Measurements from ENCODE around the gene ARMC10.
"Not testable (repeated sequence)": the region's sequence is repeated elsewhere in the genome, so short reads cannot be mapped to it uniquely, and the experiment has no call there.

ARMC10 gene

GRCh38 chr7:103079836-103080235 lies 4.9 kb downstream of the ARMC10 start:
- no peak for DNase-seq

DNA sequence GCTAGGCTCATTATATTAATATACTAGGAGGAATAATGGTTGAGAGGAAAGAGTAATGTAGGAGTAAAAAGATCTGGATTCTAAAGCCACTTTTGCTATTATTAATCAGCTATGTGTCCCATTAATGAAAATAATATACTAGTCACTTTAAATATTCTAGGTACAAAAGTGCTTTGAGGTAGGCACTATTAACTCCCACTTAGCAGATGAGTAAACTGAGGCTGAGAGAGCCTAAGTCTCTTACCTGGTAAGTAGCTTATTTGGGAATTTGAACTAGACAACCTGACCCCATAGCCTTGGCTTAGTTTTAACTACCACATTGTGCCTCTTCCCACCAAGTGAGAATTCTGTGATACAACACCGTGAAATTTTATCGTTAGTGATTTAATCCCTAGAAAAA lies 6.0 kb downstream of the ARMC10 start:
- DNase-seq: no peak

GRCh38 chr7:103082497-103082896 lies 7.6 kb downstream of the ARMC10 start:
- no peak for DNase-seq

DNA sequence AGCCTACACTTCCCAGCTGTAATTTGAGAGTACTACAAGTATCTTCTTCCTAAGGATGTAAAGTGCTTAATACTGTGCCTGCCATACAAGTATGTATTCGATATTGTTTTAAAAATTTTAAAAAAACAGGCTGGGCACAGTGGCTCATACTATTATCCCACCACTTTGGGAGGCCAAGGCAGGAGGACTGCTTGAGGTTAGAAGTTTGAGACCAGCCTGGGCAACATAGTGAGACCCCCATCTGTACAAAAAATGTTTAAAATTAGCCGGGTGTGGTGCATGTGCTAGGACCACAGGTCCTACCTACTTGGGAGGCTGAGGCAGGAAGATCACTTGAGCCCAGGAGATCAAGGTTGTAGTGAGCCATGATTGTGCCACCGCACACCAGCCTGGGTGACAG lies 8.3 kb downstream of the ARMC10 start:
- no peak for DNase-seq

- DNase-seq: not testable (repeated sequence)
Measured at GRCh38 chr7:103092321-103092720, 17.4 kb downstream of the ARMC10 start.

- no peak for DNase-seq
Measured at GRCh38 chr7:103093429-103093828, 18.5 kb downstream of the ARMC10 start.

GRCh38 chr7:103094102-103094501 lies 19.2 kb downstream of the ARMC10 start:
- no peak for DNase-seq

DNA sequence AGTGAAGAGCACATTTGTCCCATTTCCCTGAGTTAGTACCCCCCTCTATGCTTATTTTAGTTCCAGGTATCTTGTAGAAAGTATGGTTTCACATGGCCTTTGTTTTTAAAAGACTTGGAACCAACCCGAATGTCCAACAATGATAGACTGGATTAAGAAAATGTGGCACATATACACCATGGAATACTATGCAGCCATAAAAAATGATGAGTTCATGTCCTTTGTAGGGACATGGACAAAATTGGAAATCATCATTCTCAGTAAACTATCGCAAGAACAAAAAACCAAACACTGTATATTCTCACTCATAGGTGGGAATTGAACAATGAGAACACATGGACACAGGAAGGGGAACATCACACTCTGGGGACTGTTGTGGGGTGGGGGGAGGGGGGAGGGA lies 20.6 kb downstream of the ARMC10 start:
- DNase-seq: not testable (repeated sequence)

- no peak for DNase-seq
Measured at GRCh38 chr7:103097041-103097440, 22.1 kb downstream of the ARMC10 start.

DNA sequence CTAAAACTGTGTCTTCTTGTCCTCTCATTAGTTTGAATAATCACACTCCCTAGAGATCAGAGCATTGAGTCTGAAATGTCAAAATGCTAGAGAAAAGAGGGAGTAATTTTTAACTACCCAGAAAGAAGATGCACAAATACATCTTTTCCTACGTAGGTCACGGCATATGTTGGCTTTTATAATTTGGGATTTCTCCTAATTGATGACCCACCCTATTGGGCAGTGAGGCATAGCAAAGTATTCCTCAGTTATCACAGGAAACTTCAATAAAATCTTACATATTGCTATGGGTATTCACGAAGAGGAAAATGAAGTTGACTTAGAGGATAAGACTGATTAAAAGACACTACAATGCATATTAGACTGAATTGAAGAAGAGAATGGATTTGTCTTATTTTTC lies 25.4 kb downstream of the ARMC10 start:
- DNase-seq: no peak

GRCh38 chr7:103101543-103101942 lies 26.6 kb downstream of the ARMC10 start:
- no peak for DNase-seq

- DNase-seq: no peak
Measured at GRCh38 chr7:103106005-103106702, 31.2 kb downstream of the ARMC10 start.

GRCh38 chr7:103106703-103107070 lies 31.7 kb downstream of the ARMC10 start:
- DNase-seq: not testable (repeated sequence)

DNA sequence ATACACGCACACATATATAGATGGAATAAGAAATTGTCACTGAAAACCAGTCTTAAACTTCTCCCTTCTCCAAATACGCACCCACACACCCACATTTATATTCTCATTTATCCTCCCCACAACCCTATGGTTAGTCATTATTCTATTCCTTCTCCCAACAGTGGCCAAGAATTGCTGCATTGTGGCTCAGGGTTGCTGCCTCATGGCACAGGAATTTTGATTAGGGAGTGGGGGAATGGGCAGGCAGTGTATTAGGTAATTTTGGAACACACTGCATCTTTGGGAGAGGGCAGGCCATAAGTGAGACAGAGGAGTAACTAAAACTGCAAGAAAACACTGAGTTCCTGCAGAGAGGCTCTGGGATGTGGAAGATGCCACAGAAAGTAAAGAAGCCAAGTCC lies 38.2 kb downstream of the ARMC10 start:
- no peak for DNase-seq

- DNase-seq: no peak
Measured at GRCh38 chr7:103114576-103115008, 39.7 kb downstream of the ARMC10 start.

- no peak for DNase-seq
Measured at GRCh38 chr7:103115771-103116170, 40.8 kb downstream of the ARMC10 start.

GRCh38 chr7:103116511-103116910 lies 41.6 kb downstream of the ARMC10 start:
- DNase-seq: no peak

GRCh38 chr7:103116991-103117390 lies 42.1 kb downstream of the ARMC10 start:
- no peak for DNase-seq

DNA sequence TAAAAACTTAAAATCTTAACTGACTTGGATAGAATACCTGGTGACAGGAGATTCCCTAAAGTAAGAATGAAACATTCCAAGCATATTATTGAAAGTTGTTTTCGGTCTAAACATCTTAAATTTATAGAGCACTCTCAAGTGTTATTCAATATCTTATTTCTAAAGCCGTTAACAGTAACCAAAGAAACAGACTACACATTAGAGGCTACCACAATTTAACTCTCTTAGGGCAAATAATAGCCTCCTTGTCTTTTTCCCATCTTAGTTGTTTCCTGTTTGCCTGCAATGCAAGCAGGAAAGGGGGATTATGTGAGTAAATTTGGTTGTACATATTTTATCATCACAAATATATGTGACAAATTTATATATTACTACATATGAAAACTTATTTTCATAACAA lies 42.5 kb downstream of the ARMC10 start:
- DNase-seq: no peak

GRCh38 chr7:103119791-103120291 lies 44.9 kb downstream of the ARMC10 start:
- no peak for DNase-seq

- DNase-seq: no peak
Measured at GRCh38 chr7:103120362-103120761, 45.4 kb downstream of the ARMC10 start.

DNA sequence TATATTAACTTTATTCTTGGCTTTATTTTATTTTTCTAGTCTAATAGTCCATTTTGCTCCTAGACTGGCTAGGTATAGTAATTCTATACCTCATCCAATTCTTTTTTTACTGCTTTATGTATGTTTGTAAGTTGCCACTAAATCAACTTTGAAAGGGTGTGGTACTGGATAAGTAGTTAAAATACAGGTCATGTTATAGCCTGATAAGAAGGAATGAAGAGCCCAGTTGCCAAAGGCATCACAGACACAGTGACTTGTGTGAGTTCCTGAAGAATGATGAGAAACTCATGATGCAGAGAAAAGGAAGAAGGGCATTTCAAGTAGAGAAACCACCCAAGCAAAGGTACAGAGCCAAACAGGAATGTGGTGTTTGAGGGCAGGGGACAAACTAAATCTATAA lies 46.7 kb downstream of the ARMC10 start:
- no peak for DNase-seq

DNA sequence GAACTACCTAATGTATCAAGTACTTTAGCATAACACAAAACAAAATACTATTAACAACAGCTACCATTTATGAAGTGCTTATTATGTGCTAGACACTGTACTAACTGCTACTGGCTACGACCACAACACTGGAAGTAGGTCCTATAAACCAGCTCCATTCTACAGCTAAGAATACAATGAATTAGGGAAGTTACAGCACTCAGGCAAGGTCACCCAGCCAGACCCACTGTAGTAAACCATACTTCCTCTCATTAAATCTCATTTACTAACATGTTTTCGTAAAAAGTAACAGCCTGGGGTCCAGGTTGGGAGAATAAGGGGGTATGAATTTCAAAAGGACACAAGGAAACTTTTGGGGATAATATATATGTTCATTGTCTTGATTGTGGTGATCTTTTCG lies 48.6 kb downstream of the ARMC10 start:
- DNase-seq: no peak

DNA sequence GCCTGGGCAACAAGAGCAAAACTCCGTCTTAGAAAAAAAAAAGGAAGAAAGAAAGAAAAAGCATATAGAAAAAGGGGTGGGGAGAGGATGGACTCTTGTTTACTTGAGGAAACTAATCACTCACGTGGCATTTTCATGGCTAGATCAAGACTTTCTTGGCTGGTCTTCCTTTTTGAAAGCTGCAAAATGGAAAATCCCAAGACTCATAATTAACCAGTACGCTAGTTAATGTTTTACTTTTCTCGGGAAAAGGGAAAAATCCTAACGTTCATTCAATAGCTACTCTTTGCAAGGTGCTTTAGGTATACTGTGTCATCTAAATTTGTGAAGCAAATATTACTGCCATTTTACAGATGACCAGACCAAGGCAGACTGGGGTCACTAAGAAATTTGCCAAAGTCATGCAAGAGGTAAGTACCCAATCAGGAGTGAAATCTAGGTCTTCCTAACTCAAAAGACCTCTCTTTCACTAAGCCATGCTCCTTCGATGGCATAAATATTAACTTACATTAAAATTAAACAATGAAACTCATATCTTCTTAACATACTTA lies 49.6 kb downstream of the ARMC10 start:
- DNase-seq: no peak

GRCh38 chr7:103127006-103127405 lies 52.1 kb downstream of the ARMC10 start:
- DNase-seq: no peak
